Measurements from ENCODE around the gene CLPTM1.

DNA sequence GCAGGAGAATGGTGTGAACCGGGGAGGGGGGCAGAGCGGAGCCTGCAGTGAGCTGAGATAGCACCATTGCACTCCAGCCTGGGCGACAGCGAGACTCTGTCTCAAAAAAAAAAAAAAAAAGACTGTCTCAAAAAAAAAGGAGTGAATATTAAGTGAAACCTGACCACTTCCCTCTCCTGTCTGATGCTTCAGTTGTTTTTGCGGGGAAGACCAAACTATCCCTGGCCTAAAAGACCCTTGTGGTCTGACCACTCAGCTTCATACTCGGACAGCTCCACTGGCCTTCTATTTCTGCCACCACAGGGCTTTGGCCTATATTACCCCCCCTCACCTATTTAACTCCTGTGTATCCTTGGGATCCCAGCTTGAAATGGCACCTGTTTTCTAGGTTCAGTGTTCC is 85.9 kb downstream of the CLPTM1 start:
- TF ChIP-seq, protein P1, sequence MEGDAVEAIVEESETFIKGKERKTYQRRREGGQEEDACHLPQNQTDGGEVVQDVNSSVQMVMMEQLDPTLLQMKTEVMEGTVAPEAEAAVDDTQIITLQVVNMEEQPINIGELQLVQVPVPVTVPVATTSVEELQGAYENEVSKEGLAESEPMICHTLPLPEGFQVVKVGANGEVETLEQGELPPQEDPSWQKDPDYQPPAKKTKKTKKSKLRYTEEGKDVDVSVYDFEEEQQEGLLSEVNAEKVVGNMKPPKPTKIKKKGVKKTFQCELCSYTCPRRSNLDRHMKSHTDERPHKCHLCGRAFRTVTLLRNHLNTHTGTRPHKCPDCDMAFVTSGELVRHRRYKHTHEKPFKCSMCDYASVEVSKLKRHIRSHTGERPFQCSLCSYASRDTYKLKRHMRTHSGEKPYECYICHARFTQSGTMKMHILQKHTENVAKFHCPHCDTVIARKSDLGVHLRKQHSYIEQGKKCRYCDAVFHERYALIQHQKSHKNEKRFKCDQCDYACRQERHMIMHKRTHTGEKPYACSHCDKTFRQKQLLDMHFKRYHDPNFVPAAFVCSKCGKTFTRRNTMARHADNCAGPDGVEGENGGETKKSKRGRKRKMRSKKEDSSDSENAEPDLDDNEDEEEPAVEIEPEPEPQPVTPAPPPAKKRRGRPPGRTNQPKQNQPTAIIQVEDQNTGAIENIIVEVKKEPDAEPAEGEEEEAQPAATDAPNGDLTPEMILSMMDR (IDR thresholded peaks at IDR 0.05; ENCODE audit: insufficient read depth, low read depth, low read length): no peak
- TF ChIP-seq EZH2 (IDR thresholded peaks at IDR 0.05; ENCODE audit: insufficient read depth, low read length): no peak
